ENCODE measurements around the gene NIPBL. TPM values are rescaled to one million over a fixed set of nuclear protein-coding genes. Genes with fewer than 3 reads are reported as not detected.

The NIPBL gene
- total RNA-seq, 1 donor from 2014 or later = 32.2 TPM

DNA sequence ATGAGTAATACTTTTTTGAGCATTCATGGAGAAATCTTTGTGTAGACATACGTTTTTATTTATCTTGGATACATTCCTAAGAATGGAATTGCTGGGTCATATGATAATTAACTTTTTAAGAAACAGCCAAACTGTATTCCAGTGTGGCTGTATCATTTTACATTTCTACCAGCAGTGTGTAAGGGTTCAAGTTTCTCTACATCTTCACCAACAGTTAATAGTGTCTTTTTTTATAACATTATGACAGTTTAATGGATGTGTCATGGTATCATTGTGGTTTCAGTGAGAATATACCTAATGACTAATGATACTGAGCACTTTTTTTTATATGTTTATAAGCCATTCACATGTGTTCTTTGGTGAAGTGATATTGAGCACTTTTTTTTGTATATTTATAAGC, 52.4 kb downstream of the NIPBL start:
- H3K36me3 Mint-ChIP-seq (ENCODE audit: low read depth) = peaks cover 2% of the 10 kb centered on the region
- peaks cover 8% of the 10 kb centered on the region for H3K9me3 Mint-ChIP-seq (ENCODE audit: low read depth)
- no peak overlapping the region for H3K4me3 Mint-ChIP-seq (ENCODE audit: unreplicated experiment)
- no peak for TF ChIP-seq CTCF (IDR thresholded peaks at IDR 0.05)
- no peaks in the 10 kb centered on the region for H3K27me3 Mint-ChIP-seq (ENCODE audit: low read depth)
- peaks cover 30% of the 10 kb centered on the region for H3K4me1 Mint-ChIP-seq (ENCODE audit: low read depth)
- DNase-seq (ENCODE audit: low spot score) = no peak
- peak overlapping the region; percentile 52 for H3K27ac Mint-ChIP-seq (ENCODE audit: unreplicated experiment)

DNA sequence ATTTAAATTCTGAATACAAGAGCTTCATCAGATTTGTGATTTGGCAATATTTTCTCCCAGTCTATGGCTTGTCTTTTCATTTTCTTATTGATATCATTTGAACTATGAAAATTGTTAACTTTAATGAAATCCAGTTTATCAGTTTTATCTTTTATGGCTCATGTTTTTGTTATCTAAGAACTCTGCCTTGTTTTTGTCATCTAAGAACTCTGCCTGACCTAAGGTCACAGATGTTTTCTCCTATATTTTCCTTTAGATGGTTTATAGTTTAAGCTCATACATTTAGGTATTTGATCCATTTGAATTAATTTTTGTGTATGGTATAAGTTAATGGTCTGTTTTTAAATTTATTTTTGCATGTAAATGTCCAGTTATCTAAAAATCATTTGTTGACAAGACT, 52.9 kb downstream of the NIPBL start:
- peak overlapping the region; percentile 52 for H3K27ac Mint-ChIP-seq (ENCODE audit: unreplicated experiment)
- no peak for DNase-seq (ENCODE audit: low spot score)

DNA sequence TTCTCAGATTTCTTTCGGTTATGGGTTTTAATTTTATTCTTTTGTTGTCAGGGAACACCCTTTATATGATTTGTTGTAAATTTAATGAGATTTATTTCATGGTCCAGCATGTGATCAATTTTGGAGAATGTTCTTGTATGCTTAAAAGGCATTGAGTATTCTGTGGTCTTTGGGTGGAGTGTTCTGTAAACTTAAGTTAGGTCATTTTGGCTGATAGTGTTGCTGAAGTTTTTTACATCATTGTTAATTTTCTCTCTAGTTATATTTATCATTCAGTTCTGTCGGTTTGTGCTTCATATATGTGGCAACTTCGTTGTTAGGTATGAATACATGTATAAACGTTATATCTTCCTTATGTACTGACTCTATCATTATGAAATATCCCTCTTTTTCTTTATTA, 55.5 kb downstream of the NIPBL start:
- Mint-ChIP-seq H3K27me3 (ENCODE audit: low read depth) (no peaks in the 10 kb centered on the region), H3K36me3 (ENCODE audit: low read depth) (peaks cover 2% of the 10 kb centered on the region), H3K27ac (ENCODE audit: unreplicated experiment) (no peak overlapping the region), H3K4me1 (ENCODE audit: low read depth) (peaks cover 51% of the 10 kb centered on the region), H3K4me3 (ENCODE audit: unreplicated experiment) (no peak overlapping the region), H3K9me3 (ENCODE audit: low read depth) (peaks cover 8% of the 10 kb centered on the region)
- no peak for TF ChIP-seq CTCF (IDR thresholded peaks at IDR 0.05)
- DNase-seq (ENCODE audit: low spot score) = no peak

More for the DNA sequence above, 52.9 kb downstream of the NIPBL start:
- Mint-ChIP-seq H3K27me3 (ENCODE audit: low read depth) (no peaks in the 10 kb centered on the region), H3K4me1 (ENCODE audit: low read depth) (peaks cover 34% of the 10 kb centered on the region), H3K36me3 (ENCODE audit: low read depth) (peaks cover 2% of the 10 kb centered on the region), H3K4me3 (ENCODE audit: unreplicated experiment) (no peak overlapping the region), H3K9me3 (ENCODE audit: low read depth) (peaks cover 8% of the 10 kb centered on the region)
- TF ChIP-seq CTCF (IDR thresholded peaks at IDR 0.05) = no peak

- H3K36me3 Mint-ChIP-seq (ENCODE audit: low read depth) = peaks cover 2% of the 10 kb centered on the region
- H3K4me1 Mint-ChIP-seq (ENCODE audit: low read depth) = peaks cover 58% of the 10 kb centered on the region
- TF ChIP-seq CTCF (IDR thresholded peaks at IDR 0.05) = no peak
- no peak for DNase-seq (ENCODE audit: low spot score)
- peaks cover 8% of the 10 kb centered on the region for H3K9me3 Mint-ChIP-seq (ENCODE audit: low read depth)
- no peak overlapping the region for H3K27ac Mint-ChIP-seq (ENCODE audit: unreplicated experiment)
- no peak overlapping the region for H3K4me3 Mint-ChIP-seq (ENCODE audit: unreplicated experiment)
- H3K27me3 Mint-ChIP-seq (ENCODE audit: low read depth) = no peaks in the 10 kb centered on the region
These were observed 56.1 kb downstream of the NIPBL start for GRCh38 chr5:36932699-36933098.

DNA sequence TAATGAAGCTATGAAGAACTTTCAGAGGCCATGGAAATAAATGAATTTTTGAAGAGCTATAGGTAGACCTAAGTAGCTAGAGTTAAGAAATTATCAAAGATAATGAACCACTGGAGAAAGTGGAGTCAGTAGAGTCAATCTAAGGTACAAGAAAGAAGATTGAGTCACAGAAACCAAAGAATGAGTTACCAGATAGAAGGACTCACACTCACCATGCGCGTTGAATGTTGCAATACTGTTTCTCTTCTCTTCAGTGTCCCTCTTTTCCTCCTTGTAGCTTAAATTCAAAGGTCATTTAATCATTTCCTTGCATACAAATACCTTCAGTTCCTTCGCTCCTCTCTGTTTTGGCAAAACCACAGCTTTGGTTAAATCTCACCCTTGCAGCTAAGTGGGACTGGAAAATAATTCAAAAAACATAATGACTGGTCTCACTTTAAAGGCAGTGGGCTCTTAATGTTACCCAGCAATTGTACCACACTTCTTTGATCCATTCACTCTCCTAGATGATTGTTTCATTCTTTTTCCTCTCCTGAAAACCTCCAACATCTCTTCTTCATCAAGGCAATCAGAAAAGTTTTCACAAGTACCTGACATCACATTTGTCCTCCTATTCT, 58.3 kb downstream of the NIPBL start:
- Mint-ChIP-seq H3K4me1 (ENCODE audit: low read depth) (peaks cover 50% of the 10 kb centered on the region), H3K9me3 (ENCODE audit: low read depth) (peaks cover 8% of the 10 kb centered on the region), H3K4me3 (ENCODE audit: unreplicated experiment) (no peak overlapping the region), H3K27ac (ENCODE audit: unreplicated experiment) (no peak overlapping the region), H3K27me3 (ENCODE audit: low read depth) (no peaks in the 10 kb centered on the region), H3K36me3 (ENCODE audit: low read depth) (peaks cover 2% of the 10 kb centered on the region)
- DNase-seq (ENCODE audit: low spot score) = no peak
- no peak for TF ChIP-seq CTCF (IDR thresholded peaks at IDR 0.05)
